GM18951 (cell line): ENCODE measurements around the gene ARSK.

Experiments used
- POLR2A ChIP-seq: IDR thresholded peaks from 4 replicates; pipeline ENCODE4 v1.6.1; 2011; ENCODE audit warnings: mild to moderate bottlenecking; ENCODE audit not compliant: insufficient read length, insufficient read depth; ENCODE audit errors: extremely low read depth
- in situ Hi-C: fragments of 300-500 bp; cut with MboI; formaldehyde crosslinking; loops from one replicate; pipeline ENCODE4 v1.12.0; 2022; ENCODE audit warnings: low sequenced_read_pairs, mixed read lengths, inconsistent platforms; ENCODE audit not compliant: unreplicated experiment

ARSK gene

GRCh38 chr5:95620030-95620869 is 65.3 kb downstream of the ARSK start, which contains the start of gene GPR150:
GPR150 (plus strand) TSS chr5:95620087; CDS start chr5:95620276, 189 bp downstream.
- in situ Hi-C loops = no loop called here
- TF ChIP-seq POLR2A = peak; percentile 42

- in situ Hi-C loops = no loop called here
- TF ChIP-seq POLR2A = peak; percentile 21
Measured at GRCh38 chr5:95620870-95621838, 66.3 kb downstream of the ARSK start.

- in situ Hi-C loops = no loop called here
Measured at GRCh38 chr5:95621839-95622629, 67.1 kb downstream of the ARSK start.

GRCh38 chr5:95623706-95624105 is 68.8 kb downstream of the ARSK start:
- in situ Hi-C loops = no loop called here
- TF ChIP-seq POLR2A = no peak

More at GRCh38 chr5:95621839-95622629, 67.1 kb downstream of the ARSK start:
- no peak for TF ChIP-seq POLR2A

- no peak for TF ChIP-seq POLR2A
- in situ Hi-C loops = no loop called here
Measured at GRCh38 chr5:95624368-95624767, 69.5 kb downstream of the ARSK start.

GRCh38 chr5:95626701-95627100 is 71.8 kb downstream of the ARSK start:
- in situ Hi-C loops = no loop called here
- TF ChIP-seq POLR2A = no peak

- TF ChIP-seq POLR2A = no peak
- in situ Hi-C loops = no loop called here
Measured at GRCh38 chr5:95627971-95628810, 73.3 kb downstream of the ARSK start.

- TF ChIP-seq POLR2A = no peak
- in situ Hi-C loops = no loop called here
Measured at GRCh38 chr5:95628933-95629332, 74.0 kb downstream of the ARSK start.

- TF ChIP-seq POLR2A = no peak
- in situ Hi-C loops = no loop called here
Measured at GRCh38 chr5:95630394-95630917, 75.6 kb downstream of the ARSK start.

- in situ Hi-C loops = no loop called here
- no peak for TF ChIP-seq POLR2A
Measured at GRCh38 chr5:95631255-95631958, 76.5 kb downstream of the ARSK start.
